ENCODE results near the gene CREM.

CREM gene

GRCh38 chr10:35133586-35133985, 6.9 kb downstream of the CREM start:
- no peak for DNase-seq (ENCODE audit: low read depth in 3 of 3, low spot score in 1 of 3)

- no peak for DNase-seq (ENCODE audit: low read depth in 3 of 3, low spot score in 1 of 3)
These were observed 9.2 kb downstream of the CREM start for GRCh38 chr10:35135861-35136260.

- DNase-seq (ENCODE audit: low read depth in 3 of 3, low spot score in 1 of 3): no peak
These were observed 9.7 kb downstream of the CREM start for GRCh38 chr10:35136263-35136815.

GRCh38 chr10:35140126-35140525, 13.5 kb downstream of the CREM start:
- no peak for DNase-seq (ENCODE audit: low read depth in 3 of 3, low spot score in 1 of 3)

GRCh38 chr10:35140727-35141126, 14.1 kb downstream of the CREM start:
- no peak for DNase-seq (ENCODE audit: low read depth in 3 of 3, low spot score in 1 of 3)

GRCh38 chr10:35150308-35150707, 23.7 kb downstream of the CREM start:
- no peak for DNase-seq (ENCODE audit: low read depth in 3 of 3, low spot score in 1 of 3)

- DNase-seq (ENCODE audit: low read depth in 3 of 3, low spot score in 1 of 3): no peak
These were observed 26.3 kb downstream of the CREM start for GRCh38 chr10:35152992-35153391.

GRCh38 chr10:35153716-35154115, 27.1 kb downstream of the CREM start:
- no peak for DNase-seq (ENCODE audit: low read depth in 3 of 3, low spot score in 1 of 3)

GRCh38 chr10:35160743-35161142, 34.1 kb downstream of the CREM start:
- no peak for DNase-seq (ENCODE audit: low read depth in 3 of 3, low spot score in 1 of 3)

GRCh38 chr10:35161906-35162305, 35.3 kb downstream of the CREM start:
- no peak for DNase-seq (ENCODE audit: low read depth in 3 of 3, low spot score in 1 of 3)

GRCh38 chr10:35165136-35165535, 38.5 kb downstream of the CREM start:
- DNase-seq (ENCODE audit: low read depth in 3 of 3, low spot score in 1 of 3): no peak

- DNase-seq (ENCODE audit: low read depth in 3 of 3, low spot score in 1 of 3): no peak
These were observed 39.2 kb downstream of the CREM start for GRCh38 chr10:35165811-35166210.

- no peak for DNase-seq (ENCODE audit: low read depth in 3 of 3, low spot score in 1 of 3)
These were observed 40.0 kb downstream of the CREM start for GRCh38 chr10:35166607-35167006.

GRCh38 chr10:35167342-35167741, 40.7 kb downstream of the CREM start:
- DNase-seq (ENCODE audit: low read depth in 3 of 3, low spot score in 1 of 3): no peak

GRCh38 chr10:35172146-35172545, 45.5 kb downstream of the CREM start:
- no peak for DNase-seq (ENCODE audit: low read depth in 3 of 3, low spot score in 1 of 3)

- DNase-seq (ENCODE audit: low read depth in 3 of 3, low spot score in 1 of 3): no peak
These were observed 45.9 kb downstream of the CREM start for GRCh38 chr10:35172574-35172973.

GRCh38 chr10:35178331-35178730, 51.7 kb downstream of the CREM start:
- DNase-seq (ENCODE audit: low read depth in 3 of 3, low spot score in 1 of 3): no peak

- DNase-seq (ENCODE audit: low read depth in 3 of 3, low spot score in 1 of 3): no peak
These were observed 56.2 kb downstream of the CREM start for GRCh38 chr10:35182631-35183510.

- no peak for DNase-seq (ENCODE audit: low read depth in 3 of 3, low spot score in 1 of 3)
These were observed 58.0 kb downstream of the CREM start for GRCh38 chr10:35184527-35185171.

- DNase-seq (ENCODE audit: low read depth in 3 of 3, low spot score in 1 of 3): no peak
These were observed 58.8 kb downstream of the CREM start for GRCh38 chr10:35185260-35186034.

GRCh38 chr10:35188954-35189353, 62.3 kb downstream of the CREM start:
- DNase-seq (ENCODE audit: low read depth in 3 of 3, low spot score in 1 of 3): no peak

- DNase-seq (ENCODE audit: low read depth in 3 of 3, low spot score in 1 of 3): no peak
These were observed 64.9 kb downstream of the CREM start for GRCh38 chr10:35191523-35191922.
